ENCODE results near the gene KRT27. TPM values are rescaled to one million over a fixed set of nuclear protein-coding genes. Genes with fewer than 3 reads are reported as not detected.
A peak's percentile ranks its signal among the peaks of the same experiment; 100 is the strongest.

KRT27 gene
- total RNA-seq, 1 experiment from 2014 or later = not detected

DNA sequence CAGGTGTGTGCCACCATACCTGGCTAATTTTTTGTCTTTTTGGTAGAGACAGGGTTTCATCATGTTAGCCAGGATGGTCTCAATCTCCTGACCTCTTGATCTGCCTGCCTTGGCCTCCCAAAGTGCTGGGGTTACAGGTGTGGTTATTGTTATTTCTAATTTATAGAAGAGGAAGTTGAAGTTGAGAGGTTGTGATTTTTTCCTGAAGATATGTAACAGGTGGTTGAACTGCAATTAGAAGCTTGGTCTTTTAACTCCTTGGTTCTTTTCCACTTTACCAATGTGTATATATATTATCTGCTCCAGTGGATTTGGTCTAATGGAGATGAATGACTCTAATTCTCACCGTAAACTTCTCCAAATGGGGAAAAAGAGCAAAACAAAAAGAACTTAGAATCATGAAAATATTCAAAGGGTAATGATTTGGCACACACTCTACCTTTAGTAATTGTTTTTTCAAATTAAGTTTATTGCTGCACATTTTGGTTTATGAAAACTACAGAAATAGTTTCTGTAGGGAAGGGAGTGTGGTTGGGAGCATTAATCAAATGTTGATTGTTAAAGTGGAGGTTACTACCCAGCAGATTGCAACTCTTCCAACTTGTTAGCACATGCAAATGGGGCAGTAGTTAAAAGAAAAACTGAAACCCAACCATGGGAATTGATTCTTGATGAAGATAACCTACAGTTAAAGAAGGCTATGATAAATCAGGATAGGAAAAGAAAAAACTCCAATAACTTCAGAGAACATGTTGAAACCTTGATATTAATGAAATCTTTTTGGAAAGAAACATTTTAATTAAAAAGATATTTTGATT lies 41.9 kb upstream of the KRT27 start:
- Histone ChIP-seq H3K4me2 (ENCODE audit: low read length) (no peak overlapping the region), H3K4me1 (ENCODE audit: insufficient read depth, low read length) (peaks cover 21% of the 10 kb centered on the region; the same call in 1 of the 2 replicates), H3K79me2 (ENCODE audit: low read length) (peaks cover 14% of the 10 kb centered on the region; the same call in 1 of the 2 replicates), H3F3A (ENCODE audit: low read length, unreplicated experiment) (no peaks in the 10 kb centered on the region), H3K9ac (ENCODE audit: low read length) (no peak overlapping the region), H2AFZ (ENCODE audit: low read length) (no peak overlapping the region), H3K27me3 (ENCODE audit: low read length) (no peaks in the 10 kb centered on the region), H3K27ac (ENCODE audit: low read length) (no peak overlapping the region), H3K9me2 (replicated peaks; ENCODE audit: low read length) (no peaks in the 10 kb centered on the region), H3K9me3 (ENCODE audit: low read length) (no peaks in the 10 kb centered on the region), H4K20me1 (ENCODE audit: low read length) (no peaks in the 10 kb centered on the region), H3K4me3 (ENCODE audit: low read length) (no peak overlapping the region), H3K36me3 (ENCODE audit: low read depth, low read length) (no peaks in the 10 kb centered on the region)
- BruUV-seq (replicated peaks) = no TSS peak
- CTCF ChIA-PET = no interaction called here
- TF ChIP-seq EZH2 (IDR thresholded peaks at IDR 0.05; ENCODE audit: low read length, unreplicated experiment) (no peak), EZH2phosphoT487 (IDR thresholded peaks at IDR 0.05; ENCODE audit: borderline replicate concordance, low read length) (no peak)
- TF ChIP-seq, protein P1, sequence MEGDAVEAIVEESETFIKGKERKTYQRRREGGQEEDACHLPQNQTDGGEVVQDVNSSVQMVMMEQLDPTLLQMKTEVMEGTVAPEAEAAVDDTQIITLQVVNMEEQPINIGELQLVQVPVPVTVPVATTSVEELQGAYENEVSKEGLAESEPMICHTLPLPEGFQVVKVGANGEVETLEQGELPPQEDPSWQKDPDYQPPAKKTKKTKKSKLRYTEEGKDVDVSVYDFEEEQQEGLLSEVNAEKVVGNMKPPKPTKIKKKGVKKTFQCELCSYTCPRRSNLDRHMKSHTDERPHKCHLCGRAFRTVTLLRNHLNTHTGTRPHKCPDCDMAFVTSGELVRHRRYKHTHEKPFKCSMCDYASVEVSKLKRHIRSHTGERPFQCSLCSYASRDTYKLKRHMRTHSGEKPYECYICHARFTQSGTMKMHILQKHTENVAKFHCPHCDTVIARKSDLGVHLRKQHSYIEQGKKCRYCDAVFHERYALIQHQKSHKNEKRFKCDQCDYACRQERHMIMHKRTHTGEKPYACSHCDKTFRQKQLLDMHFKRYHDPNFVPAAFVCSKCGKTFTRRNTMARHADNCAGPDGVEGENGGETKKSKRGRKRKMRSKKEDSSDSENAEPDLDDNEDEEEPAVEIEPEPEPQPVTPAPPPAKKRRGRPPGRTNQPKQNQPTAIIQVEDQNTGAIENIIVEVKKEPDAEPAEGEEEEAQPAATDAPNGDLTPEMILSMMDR (conservative IDR thresholded peaks at IDR 0.05; ENCODE audit: low read depth, low read length) = no peak
- ATAC-seq (no peak), DNase-seq (no peak)
- intact Hi-C loops (cut with micrococcal nuclease) = no loop called here
- POLR2A ChIA-PET (ENCODE audit: unreplicated experiment) = no interaction called here

DNA sequence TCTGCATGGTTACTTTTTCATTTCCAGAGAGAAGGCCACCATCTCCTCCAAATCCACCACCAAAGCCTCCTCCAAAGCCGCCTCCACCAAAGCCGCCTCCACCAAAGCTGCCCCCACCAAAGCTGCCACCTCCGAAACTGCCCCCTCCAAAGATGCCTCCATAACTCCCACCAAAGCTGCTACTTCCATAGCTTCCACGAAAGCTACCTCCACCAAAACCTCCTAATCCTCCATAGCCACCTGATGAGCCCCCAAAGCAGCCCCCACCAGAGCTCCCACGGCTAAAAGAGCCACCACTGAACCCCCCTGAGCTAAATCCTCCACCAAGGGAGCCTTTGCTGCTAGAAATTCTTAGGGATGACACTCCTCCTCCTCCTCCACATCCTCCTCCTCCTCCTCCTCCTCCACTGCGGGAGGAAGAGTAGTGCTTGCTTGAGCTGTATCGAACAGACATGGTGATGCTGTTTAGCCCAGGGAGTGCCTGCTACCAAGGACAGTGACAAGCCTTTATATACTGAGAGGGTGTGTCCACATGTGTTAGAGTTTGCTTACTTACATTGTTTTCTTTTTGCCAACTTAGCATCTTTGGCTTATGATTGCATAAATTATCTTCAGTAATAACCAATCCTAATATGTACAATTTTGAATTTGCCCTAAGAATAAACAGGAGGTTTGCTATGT lies 39.9 kb upstream of the KRT27 start, which contains the start of gene KRT10:
TSS of gene KRT10 (minus strand) at position 483 of the 681 bp plus-strand sequence. CDS start at position 454, 29 bp downstream.
- H3K9me3 ChIP-seq (ENCODE audit: low read length) = no peaks in the 10 kb centered on the region
- no peak within 1 kb of the TSS for H3K4me3 ChIP-seq (ENCODE audit: low read length)
- peaks cover 25% of the 10 kb centered on the region for H3K79me2 ChIP-seq (ENCODE audit: low read length)
- peaks cover 17% of the 10 kb centered on the region; the same call in 1 of the 2 replicates for H3K4me1 ChIP-seq (ENCODE audit: insufficient read depth, low read length)
- H3K4me2 ChIP-seq (ENCODE audit: low read length) = no peak within 1 kb of the TSS
- BruUV-seq (replicated peaks) = no TSS peak
- ChIA-PET CTCF (no interaction called here), POLR2A (ENCODE audit: unreplicated experiment) (no interaction called here)
- intact Hi-C loops (cut with micrococcal nuclease) = no loop called here
- H3K9me2 ChIP-seq (replicated peaks; ENCODE audit: low read length) = no peaks in the 10 kb centered on the region
- ATAC-seq = no peak
- H3K36me3 ChIP-seq (ENCODE audit: low read depth, low read length) = no peaks in the 10 kb centered on the region
- H3F3A ChIP-seq (ENCODE audit: low read length, unreplicated experiment) = no peaks in the 10 kb centered on the region
- TF ChIP-seq, protein P1 (conservative IDR thresholded peaks at IDR 0.05; ENCODE audit: low read depth, low read length) = no peak
- H3K27ac ChIP-seq (ENCODE audit: low read length) = no peak within 1 kb of the TSS
- no peak within 1 kb of the TSS for H2AFZ ChIP-seq (ENCODE audit: low read length)
- DNase-seq = no peak
- no peaks in the 10 kb centered on the region for H3K27me3 ChIP-seq (ENCODE audit: low read length)
- H4K20me1 ChIP-seq (ENCODE audit: low read length) = no peaks in the 10 kb centered on the region
- H3K9ac ChIP-seq (ENCODE audit: low read length) = no peak within 1 kb of the TSS

DNA sequence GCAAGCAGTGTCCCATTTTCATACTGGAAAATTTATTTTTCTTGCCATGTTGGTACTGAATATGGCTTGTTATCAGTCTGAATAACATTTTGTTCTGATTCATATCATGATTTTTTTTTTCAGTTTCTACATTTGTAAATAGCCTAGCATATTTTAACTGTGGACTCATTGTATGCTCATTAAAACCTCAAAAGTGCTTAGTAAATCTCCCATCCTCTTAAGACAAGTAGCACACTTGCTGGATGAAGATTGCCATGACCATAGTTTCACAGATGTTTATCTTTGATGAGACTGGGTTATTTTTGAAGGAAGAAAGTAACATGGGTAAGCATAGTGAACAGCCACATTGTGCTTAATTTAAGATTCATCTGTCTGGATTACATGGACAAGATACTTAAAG lies 39.2 kb upstream of the KRT27 start:
- Histone ChIP-seq H3K27ac (ENCODE audit: low read length) (no peak overlapping the region), H3K4me1 (ENCODE audit: insufficient read depth, low read length) (peaks cover 17% of the 10 kb centered on the region; the same call in 1 of the 2 replicates), H3K4me3 (ENCODE audit: low read length) (no peak overlapping the region), H3K36me3 (ENCODE audit: low read depth, low read length) (no peaks in the 10 kb centered on the region), H3K4me2 (ENCODE audit: low read length) (no peak overlapping the region), H3K79me2 (ENCODE audit: low read length) (peaks cover 25% of the 10 kb centered on the region), H3K9me2 (replicated peaks; ENCODE audit: low read length) (no peaks in the 10 kb centered on the region), H3K9ac (ENCODE audit: low read length) (no peak overlapping the region), H3K9me3 (ENCODE audit: low read length) (no peaks in the 10 kb centered on the region), H2AFZ (ENCODE audit: low read length) (no peak overlapping the region), H3F3A (ENCODE audit: low read length, unreplicated experiment) (no peaks in the 10 kb centered on the region), H3K27me3 (ENCODE audit: low read length) (no peaks in the 10 kb centered on the region), H4K20me1 (ENCODE audit: low read length) (no peaks in the 10 kb centered on the region)
- intact Hi-C loops (cut with micrococcal nuclease) = no loop called here
- DNase-seq (peak; percentile 23), ATAC-seq (no peak)
- no peak for TF ChIP-seq EZH2 (IDR thresholded peaks at IDR 0.05; ENCODE audit: low read length, unreplicated experiment)
- TF ChIP-seq EZH2phosphoT487 (IDR thresholded peaks at IDR 0.05; ENCODE audit: borderline replicate concordance, low read length) = no peak
- TF ChIP-seq, protein P1 (conservative IDR thresholded peaks at IDR 0.05; ENCODE audit: low read depth, low read length) = no peak
- no TSS peak for BruUV-seq (replicated peaks)
- ChIA-PET CTCF (no interaction called here), POLR2A (ENCODE audit: unreplicated experiment) (no interaction called here)

Measured in PC-3 (cell line).